NT2/D1 (cell line): ENCODE measurements around the gene EGFLAM.

Experiments
- SUZ12 ChIP-seq: IDR thresholded peaks from 2 replicates; pipeline ENCODE4 v1.6.1; 2011; ENCODE audit not compliant: insufficient read length, insufficient read depth; ENCODE audit errors: extremely low read depth
- YY1 ChIP-seq: IDR thresholded peaks from 2 replicates; pipeline ENCODE4 v1.6.1; 2011; ENCODE audit not compliant: insufficient read length, insufficient read depth
- ZNF274 ChIP-seq: IDR thresholded peaks from 2 replicates; pipeline ENCODE4 v1.6.1; 2011; ENCODE audit warnings: mild to moderate bottlenecking, low read depth, low read length

DNA sequence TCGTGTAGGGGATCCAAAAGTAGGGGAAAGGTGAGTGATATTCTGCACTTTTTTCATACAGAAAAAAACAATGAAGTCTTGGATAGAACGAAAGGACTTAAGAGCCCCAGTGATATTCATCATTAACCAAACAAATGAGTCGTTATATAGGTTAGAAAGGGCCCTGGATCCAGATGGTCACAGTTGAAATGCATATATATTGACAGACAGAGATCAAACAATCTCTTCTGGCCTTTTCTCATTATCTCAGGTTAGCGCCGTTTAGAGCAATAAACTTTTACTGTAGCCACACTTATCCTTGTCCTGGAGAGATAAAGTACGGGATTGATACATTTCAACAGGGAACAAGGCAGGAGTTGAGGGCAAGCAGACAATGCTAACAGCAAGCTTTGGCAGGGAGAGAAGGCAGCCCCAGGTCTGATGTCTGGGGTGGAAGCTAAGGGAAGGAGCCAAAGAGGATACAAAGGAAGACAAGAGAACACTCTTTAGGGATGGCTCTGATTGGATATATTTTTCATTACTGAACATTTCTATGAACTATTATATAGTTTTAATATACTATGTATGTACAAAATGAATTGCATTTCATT is 221.1 kb downstream of the EGFLAM start:
- TF ChIP-seq YY1 (no peak), SUZ12 (no peak), ZNF274 (no peak)
